GM23338 (cell line): ENCODE measurements around the gene SLC7A10. TPM values are rescaled to one million over a fixed set of nuclear protein-coding genes. Genes with fewer than 3 reads are reported as not detected.

ENCODE experiments used
- ATAC-seq: fragments of 200-7000 bp; cut with Tn5 transposase; 3 replicates; pipeline ENCODE4 v1.9.1; 2020
- DNase-seq: peaks from one replicate; pipeline ENCODE4 v3.0.0-alpha.2; 2015; ENCODE audit warnings: low spot score
- H2AFZ ChIP-seq: fragments of 200-600 bp; sonication (generic); 2 replicates; pipeline ENCODE4 v1.8.0; 2016; ENCODE audit warnings: antibody characterized with exemption, mild to moderate bottlenecking, moderate library complexity
- H3F3A ChIP-seq: fragments of 200-600 bp; sonication (generic); replicated peaks from 2 replicates; pipeline ENCODE4 v1.8.0; 2017; ENCODE audit warnings: antibody characterized with exemption, mixed run types, low read depth
- H3K27ac ChIP-seq: fragments of 200-600 bp; sonication (generic); 2 replicates; pipeline ENCODE4 v1.6.1; 2016; ENCODE audit warnings: low read depth
- H3K27me3 ChIP-seq: fragments of 200-600 bp; sonication (generic); 2 replicates; pipeline ENCODE4 v1.8.0; 2016; ENCODE audit warnings: mild to moderate bottlenecking, mixed run types, moderate library complexity; ENCODE audit not compliant: insufficient read depth
- H3K36me3 ChIP-seq: fragments of 200-600 bp; sonication (generic); 2 replicates; pipeline ENCODE4 v1.8.0; 2016; ENCODE audit warnings: mild to moderate bottlenecking; ENCODE audit not compliant: insufficient read depth
- H3K4me1 ChIP-seq: fragments of 200-600 bp; sonication (generic); 2 replicates; pipeline ENCODE4 v1.8.0; 2016; ENCODE audit warnings: mild to moderate bottlenecking, moderate library complexity; ENCODE audit not compliant: insufficient read depth
- H3K4me2 ChIP-seq: fragments of 200-600 bp; sonication (generic); 2 replicates; pipeline ENCODE4 v1.7.1; 2017; ENCODE audit warnings: mixed run types
- H3K4me3 ChIP-seq: fragments of 200-600 bp; sonication (generic); 2 replicates; pipeline ENCODE4 v1.6.1; 2016; ENCODE audit warnings: mixed run types
- H3K79me2 ChIP-seq: fragments of 200-600 bp; sonication (generic); replicated peaks from 2 replicates; pipeline ENCODE4 v1.8.0; 2017; ENCODE audit warnings: mild to moderate bottlenecking; ENCODE audit not compliant: insufficient read depth
- H3K9me2 ChIP-seq: fragments of 200-600 bp; sonication (generic); 2 replicates; pipeline ENCODE4 v1.8.0; 2017; ENCODE audit not compliant: insufficient read depth
- H4K20me1 ChIP-seq: fragments of 200-600 bp; sonication (generic); replicated peaks from 2 replicates; pipeline ENCODE4 v1.8.0; 2017; ENCODE audit warnings: mild to moderate bottlenecking; ENCODE audit not compliant: insufficient read depth
- H3K27ac Mint-ChIP-seq: 2 replicates; pipeline ENCODE4 v1.8.0; 2020; ENCODE audit warnings: inconsistent platforms, mild to moderate bottlenecking, moderate library complexity, mixed read lengths
- H3K27me3 Mint-ChIP-seq: 3 replicates; pipeline ENCODE4 v1.8.0; 2022; ENCODE audit warnings: low read depth, mild to moderate bottlenecking, moderate library complexity, mixed read lengths, inconsistent platforms; ENCODE audit not compliant: insufficient read depth, poor library complexity
- H3K36me3 Mint-ChIP-seq: 3 replicates; pipeline ENCODE4 v1.8.0; 2021; ENCODE audit warnings: low read depth, mild to moderate bottlenecking, inconsistent platforms, moderate library complexity, mixed read lengths
- H3K4me1 Mint-ChIP-seq: 3 replicates; pipeline ENCODE4 v1.8.0; 2020; ENCODE audit warnings: mild to moderate bottlenecking, inconsistent platforms, mixed read lengths
- H3K4me3 Mint-ChIP-seq: 3 replicates; pipeline ENCODE4 v1.8.0; 2021; ENCODE audit warnings: moderate library complexity, mild to moderate bottlenecking, inconsistent platforms, mixed read lengths
- H3K9me3 Mint-ChIP-seq: 3 replicates; pipeline ENCODE4 v1.8.0; 2020; ENCODE audit warnings: moderate library complexity, mild to moderate bottlenecking, inconsistent platforms, mixed read lengths
- STAT1 ChIP-seq: IDR thresholded peaks from one replicate; pipeline ENCODE4 v1.6.1; 2016; ENCODE audit warnings: antibody characterized with exemption; ENCODE audit not compliant: unreplicated experiment
- ZNF114 ChIP-seq: fragments of 250-450 bp; sonication (Bioruptor Pico); IDR thresholded peaks from 2 replicates; pipeline ENCODE4 v1.5.0; 2020; ENCODE audit warnings: mild to moderate bottlenecking, moderate library complexity
- polyA plus RNA-seq: library from polyadenylated mRNA; unstranded; fragments of >200 nt; fragmentation: Nextera tagmentation; extraction: Ambion mirVana; gene quantifications from 2 replicates; pipeline ENCODE4 v1.2.1, GENCODE V29; 2016
- total RNA-seq: library from RNA; depleted of rRNA; stranded (reverse); fragments of >200 nt; shearing (Covaris generic); gene quantifications from 2 replicates; pipeline ENCODE4 v1.2.3, GENCODE V29; 2014
- TF ChIP-seq, protein P1 (sequence below): IDR thresholded peaks from one replicate; pipeline ENCODE4 v1.6.1; 2018; ENCODE audit warnings: antibody characterized with exemption; ENCODE audit not compliant: unreplicated experiment
- TF ChIP-seq, protein P2 (sequence below): fragments of 250-450 bp; sonication (Bioruptor Pico); IDR thresholded peaks from 2 replicates; pipeline ENCODE4 v1.5.0; 2020; ENCODE audit warnings: mild to moderate bottlenecking, moderate library complexity

The SLC7A10 gene
- total and polyA plus RNA-seq, 2 experiments from 2014 or later, result 3.3 to 6.3 TPM

DNA sequence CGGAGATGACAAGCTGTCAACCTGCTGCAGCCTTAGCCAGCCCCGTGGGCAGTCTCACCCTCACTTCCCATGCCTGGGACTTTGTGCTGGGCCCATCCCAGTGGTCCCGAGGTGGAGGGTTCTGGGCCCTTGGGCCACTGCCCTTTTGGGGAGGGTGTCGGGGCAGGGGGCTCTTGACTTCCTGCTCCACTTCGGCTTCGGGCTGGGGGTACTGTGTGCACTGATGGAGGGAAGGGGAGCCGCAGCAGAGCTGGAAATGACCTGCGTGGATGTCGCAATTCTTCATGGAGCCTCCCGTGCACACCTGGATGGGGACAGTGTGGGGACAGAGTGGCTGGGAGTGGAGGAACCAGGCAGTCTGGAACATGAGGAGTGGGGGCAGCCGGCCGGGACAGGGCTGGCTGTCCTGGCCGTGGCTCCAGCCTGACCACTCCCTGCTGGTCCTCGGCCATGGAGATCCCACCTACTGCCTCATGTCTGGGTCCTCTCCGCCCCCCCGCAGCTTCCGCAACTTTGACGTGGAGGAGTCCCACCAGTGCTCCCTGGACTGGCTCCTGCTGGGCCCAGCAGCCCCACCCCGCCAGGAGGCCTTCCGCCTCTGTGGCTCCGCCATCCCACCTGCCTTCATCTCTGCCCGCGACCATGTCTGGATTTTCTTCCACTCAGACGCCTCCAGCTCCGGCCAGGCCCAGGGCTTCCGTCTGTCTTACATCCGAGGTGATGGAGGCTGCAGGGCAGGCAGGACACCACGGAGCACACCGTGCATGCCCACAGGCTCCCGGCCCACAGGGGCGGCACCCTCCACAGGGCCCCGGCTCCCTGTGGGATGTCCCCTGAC, 21.3 kb downstream of the SLC7A10 start:
- Mint-ChIP-seq H3K4me3 (no peak overlapping the region), H3K36me3 (peaks cover 7% of the 10 kb centered on the region), H3K4me1 (no peaks in the 10 kb centered on the region), H3K9me3 (no peaks in the 10 kb centered on the region), H3K27ac (no peak overlapping the region), H3K27me3 (peaks cover 6% of the 10 kb centered on the region)
- no peaks in the 10 kb centered on the region for H3K36me3 ChIP-seq
- H3K4me2 ChIP-seq, result no peak overlapping the region
- H3K27me3 ChIP-seq, result no peaks in the 10 kb centered on the region
- H3F3A ChIP-seq, result no peaks in the 10 kb centered on the region
- no peaks in the 10 kb centered on the region for H3K79me2 ChIP-seq
- H4K20me1 ChIP-seq, result peaks cover 4% of the 10 kb centered on the region; the same call in 1 of the 2 replicates
- ATAC-seq, result no peak
- no peak overlapping the region for H2AFZ ChIP-seq
- no peaks in the 10 kb centered on the region for H3K4me1 ChIP-seq
- H3K9me2 ChIP-seq, result no peaks in the 10 kb centered on the region
- DNase-seq, result no peak
- no peak overlapping the region for H3K27ac ChIP-seq
- TF ChIP-seq, protein P1, sequence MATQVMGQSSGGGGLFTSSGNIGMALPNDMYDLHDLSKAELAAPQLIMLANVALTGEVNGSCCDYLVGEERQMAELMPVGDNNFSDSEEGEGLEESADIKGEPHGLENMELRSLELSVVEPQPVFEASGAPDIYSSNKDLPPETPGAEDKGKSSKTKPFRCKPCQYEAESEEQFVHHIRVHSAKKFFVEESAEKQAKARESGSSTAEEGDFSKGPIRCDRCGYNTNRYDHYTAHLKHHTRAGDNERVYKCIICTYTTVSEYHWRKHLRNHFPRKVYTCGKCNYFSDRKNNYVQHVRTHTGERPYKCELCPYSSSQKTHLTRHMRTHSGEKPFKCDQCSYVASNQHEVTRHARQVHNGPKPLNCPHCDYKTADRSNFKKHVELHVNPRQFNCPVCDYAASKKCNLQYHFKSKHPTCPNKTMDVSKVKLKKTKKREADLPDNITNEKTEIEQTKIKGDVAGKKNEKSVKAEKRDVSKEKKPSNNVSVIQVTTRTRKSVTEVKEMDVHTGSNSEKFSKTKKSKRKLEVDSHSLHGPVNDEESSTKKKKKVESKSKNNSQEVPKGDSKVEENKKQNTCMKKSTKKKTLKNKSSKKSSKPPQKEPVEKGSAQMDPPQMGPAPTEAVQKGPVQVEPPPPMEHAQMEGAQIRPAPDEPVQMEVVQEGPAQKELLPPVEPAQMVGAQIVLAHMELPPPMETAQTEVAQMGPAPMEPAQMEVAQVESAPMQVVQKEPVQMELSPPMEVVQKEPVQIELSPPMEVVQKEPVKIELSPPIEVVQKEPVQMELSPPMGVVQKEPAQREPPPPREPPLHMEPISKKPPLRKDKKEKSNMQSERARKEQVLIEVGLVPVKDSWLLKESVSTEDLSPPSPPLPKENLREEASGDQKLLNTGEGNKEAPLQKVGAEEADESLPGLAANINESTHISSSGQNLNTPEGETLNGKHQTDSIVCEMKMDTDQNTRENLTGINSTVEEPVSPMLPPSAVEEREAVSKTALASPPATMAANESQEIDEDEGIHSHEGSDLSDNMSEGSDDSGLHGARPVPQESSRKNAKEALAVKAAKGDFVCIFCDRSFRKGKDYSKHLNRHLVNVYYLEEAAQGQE, result no peak
- TF ChIP-seq ZNF114 (CRISPR knock-in tag) (no peak), STAT1 (no peak)
- TF ChIP-seq, protein P2, sequence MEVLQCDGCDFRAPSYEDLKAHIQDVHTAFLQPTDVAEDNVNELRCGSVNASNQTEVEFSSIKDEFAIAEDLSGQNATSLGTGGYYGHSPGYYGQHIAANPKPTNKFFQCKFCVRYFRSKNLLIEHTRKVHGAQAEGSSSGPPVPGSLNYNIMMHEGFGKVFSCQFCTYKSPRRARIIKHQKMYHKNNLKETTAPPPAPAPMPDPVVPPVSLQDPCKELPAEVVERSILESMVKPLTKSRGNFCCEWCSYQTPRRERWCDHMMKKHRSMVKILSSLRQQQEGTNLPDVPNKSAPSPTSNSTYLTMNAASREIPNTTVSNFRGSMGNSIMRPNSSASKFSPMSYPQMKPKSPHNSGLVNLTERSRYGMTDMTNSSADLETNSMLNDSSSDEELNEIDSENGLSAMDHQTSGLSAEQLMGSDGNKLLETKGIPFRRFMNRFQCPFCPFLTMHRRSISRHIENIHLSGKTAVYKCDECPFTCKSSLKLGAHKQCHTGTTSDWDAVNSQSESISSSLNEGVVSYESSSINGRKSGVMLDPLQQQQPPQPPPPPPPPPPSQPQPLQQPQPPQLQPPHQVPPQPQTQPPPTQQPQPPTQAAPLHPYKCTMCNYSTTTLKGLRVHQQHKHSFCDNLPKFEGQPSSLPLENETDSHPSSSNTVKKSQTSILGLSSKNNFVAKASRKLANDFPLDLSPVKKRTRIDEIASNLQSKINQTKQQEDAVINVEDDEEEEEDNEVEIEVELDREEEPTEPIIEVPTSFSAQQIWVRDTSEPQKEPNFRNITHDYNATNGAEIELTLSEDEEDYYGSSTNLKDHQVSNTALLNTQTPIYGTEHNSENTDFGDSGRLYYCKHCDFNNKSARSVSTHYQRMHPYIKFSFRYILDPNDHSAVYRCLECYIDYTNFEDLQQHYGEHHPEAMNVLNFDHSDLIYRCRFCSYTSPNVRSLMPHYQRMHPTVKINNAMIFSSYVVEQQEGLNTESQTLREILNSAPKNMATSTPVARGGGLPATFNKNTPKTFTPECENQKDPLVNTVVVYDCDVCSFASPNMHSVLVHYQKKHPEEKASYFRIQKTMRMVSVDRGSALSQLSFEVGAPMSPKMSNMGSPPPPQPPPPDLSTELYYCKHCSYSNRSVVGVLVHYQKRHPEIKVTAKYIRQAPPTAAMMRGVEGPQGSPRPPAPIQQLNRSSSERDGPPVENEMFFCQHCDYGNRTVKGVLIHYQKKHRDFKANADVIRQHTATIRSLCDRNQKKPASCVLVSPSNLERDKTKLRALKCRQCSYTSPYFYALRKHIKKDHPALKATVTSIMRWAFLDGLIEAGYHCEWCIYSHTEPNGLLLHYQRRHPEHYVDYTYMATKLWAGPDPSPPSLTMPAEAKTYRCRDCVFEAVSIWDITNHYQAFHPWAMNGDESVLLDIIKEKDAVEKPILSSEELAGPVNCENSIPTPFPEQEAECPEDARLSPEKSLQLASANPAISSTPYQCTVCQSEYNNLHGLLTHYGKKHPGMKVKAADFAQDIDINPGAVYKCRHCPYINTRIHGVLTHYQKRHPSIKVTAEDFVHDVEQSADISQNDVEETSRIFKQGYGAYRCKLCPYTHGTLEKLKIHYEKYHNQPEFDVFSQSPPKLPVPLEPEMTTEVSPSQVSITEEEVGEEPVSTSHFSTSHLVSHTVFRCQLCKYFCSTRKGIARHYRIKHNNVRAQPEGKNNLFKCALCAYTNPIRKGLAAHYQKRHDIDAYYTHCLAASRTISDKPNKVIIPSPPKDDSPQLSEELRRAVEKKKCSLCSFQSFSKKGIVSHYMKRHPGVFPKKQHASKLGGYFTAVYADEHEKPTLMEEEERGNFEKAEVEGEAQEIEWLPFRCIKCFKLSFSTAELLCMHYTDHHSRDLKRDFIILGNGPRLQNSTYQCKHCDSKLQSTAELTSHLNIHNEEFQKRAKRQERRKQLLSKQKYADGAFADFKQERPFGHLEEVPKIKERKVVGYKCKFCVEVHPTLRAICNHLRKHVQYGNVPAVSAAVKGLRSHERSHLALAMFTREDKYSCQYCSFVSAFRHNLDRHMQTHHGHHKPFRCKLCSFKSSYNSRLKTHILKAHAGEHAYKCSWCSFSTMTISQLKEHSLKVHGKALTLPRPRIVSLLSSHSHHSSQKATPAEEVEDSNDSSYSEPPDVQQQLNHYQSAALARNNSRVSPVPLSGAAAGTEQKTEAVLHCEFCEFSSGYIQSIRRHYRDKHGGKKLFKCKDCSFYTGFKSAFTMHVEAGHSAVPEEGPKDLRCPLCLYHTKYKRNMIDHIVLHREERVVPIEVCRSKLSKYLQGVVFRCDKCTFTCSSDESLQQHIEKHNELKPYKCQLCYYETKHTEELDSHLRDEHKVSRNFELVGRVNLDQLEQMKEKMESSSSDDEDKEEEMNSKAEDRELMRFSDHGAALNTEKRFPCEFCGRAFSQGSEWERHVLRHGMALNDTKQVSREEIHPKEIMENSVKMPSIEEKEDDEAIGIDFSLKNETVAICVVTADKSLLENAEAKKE (CRISPR knock-in tag), result no peak
- no peak overlapping the region for H3K4me3 ChIP-seq
